Globus pallidus (tissue), 1 donor: ENCODE results near the gene SERPINF2.
A peak's percentile ranks its signal among the peaks of the same experiment; 100 is the strongest.
"Not testable (repeated sequence)": the region's sequence is repeated elsewhere in the genome, so short reads cannot be mapped to it uniquely, and the experiment has no call there.

Source experiments
- DNase-seq: peaks from one replicate; pipeline ENCODE4 v3.0.0-alpha.2; 2015; ENCODE audit warnings: low spot score

Gene SERPINF2

DNA sequence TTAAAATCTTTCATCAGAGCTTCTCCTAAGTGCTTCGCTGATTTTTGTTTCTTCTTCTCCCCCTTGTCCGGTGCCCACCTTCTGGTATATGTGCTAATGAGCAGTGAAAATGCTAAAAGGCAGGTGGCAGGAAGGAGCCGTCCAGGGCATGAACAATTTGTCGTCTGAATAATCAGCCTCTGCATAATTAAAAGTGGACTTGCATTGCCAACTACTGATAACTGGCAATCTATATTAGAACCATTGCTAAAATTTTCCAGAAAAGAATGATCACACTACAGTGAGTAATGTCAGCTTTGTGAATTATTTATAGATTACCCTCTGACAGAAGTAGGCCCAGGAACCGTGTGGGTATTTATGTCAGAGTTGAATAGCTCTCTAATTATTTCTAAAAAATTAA is 47.3 kb downstream of the SERPINF2 start:
- DNase-seq = no peak

DNA sequence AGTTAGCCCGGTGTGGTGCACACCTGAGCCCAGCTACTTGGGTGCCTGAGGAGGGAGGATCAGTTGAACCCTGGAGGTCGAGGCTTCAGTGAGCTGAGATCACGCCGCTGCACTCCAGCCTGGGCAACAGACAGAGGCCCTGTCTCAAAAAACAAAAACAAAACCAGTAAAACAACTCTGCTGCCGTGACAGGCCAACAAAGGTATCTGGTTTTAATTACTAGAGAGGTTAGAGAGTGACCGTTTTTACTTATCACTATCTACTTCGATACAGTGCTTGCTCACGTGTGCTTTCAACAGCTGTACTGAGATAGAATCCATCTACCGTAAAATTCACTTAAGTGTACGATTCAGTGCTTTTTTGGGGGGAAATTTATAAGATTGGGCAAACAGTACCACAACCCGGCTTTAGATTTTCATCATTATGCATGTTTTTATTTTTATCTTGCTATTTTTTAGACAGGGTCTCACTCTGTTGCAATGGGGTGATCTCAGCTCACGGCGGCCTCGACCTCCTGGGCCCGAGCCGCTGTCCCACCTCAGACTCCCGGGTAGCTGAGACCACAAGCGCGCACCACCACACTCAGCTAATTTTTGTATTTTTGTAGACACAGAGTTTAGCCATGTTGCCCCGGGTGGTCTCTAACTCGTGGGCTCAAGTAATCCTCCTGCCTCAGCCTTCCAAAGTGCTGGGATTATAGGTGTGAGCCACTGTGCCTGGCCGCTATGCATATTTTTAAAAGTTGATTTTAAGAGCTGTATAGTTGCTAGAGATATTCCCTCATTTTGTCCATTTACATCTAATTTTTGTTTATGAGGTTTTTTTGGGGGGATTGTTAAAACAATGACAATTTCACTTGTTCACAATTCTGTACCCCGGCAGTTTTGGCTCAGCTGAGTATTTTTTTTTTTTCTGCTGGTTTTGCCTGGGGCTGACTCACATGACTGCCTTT is 50.1 kb downstream of the SERPINF2 start:
- no peak for DNase-seq

DNA sequence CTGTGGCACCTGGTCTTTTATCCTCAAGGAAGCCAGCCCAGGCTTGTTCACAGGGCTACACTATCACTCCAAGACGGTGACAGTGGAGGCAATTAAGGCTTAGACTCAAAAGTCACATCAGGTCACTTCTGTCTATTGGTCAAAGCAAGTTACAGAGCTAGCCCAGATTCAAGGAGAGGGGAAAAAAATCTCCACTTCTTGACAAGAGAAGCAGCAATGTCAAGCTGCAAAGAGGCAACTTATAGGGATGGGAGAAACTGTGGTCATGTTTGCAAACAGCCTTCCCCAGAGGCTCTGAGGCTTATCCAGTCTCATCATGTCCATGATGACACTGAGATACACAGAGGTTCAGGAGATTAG is 50.8 kb downstream of the SERPINF2 start:
- DNase-seq = no peak

DNA sequence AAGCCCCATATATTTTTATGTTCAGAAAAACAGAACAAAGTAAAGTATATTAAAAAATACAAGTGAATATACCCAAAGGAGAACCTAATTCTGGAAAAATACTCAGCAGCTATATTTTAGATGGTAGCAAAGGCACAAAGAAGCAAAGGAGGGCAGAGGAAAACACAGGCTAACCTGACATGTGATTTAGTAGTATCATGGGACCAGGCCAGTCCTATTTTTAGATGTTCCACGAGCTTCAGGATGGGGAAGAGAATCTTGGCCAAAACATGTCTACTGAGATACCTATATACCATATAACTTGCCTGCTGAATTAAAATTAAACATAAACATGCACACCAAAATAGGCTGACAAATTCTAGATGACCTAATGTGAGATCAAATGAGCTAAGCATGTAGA is 54.1 kb downstream of the SERPINF2 start:
- peak; percentile 49 for DNase-seq

DNA sequence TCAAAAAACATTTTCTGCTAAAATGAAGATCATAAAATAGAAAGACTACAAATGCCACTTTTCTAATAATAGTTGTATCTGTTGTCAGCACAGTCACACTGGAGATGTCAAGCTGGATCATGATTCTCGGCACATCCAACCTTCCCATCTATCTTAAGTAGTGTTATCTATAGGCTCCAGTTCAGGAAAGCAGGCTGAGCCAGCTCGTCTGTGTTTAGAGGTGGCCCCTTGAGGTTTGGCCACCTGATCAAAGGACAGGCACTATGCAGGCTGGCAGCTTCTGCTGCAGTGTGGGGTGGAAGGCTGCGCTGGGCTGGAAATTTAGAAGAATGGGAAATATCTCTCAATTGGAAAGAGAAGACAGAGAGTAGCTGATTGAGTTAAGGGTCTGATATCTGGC is 54.7 kb downstream of the SERPINF2 start:
- DNase-seq = no peak

DNA sequence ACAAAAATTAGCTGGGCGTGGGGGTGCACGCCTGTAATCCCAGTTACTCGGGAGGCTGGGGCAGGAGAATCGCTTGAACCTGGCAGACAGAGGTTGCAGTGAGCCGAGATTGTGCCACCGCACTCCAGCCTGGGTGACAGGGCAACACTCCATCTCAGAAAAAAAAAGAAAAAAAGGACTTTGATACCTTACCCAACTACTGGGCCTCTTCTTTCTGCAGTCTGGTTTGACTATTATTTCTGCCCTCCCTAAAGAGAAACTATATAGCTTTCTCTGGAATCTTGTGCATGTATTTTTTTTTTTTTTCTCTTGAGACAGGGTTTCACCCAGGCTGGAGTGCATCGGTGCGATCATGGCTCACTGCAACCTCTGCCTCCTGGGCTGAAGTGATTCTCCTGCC is 55.2 kb downstream of the SERPINF2 start:
- DNase-seq = not testable (repeated sequence)

DNA sequence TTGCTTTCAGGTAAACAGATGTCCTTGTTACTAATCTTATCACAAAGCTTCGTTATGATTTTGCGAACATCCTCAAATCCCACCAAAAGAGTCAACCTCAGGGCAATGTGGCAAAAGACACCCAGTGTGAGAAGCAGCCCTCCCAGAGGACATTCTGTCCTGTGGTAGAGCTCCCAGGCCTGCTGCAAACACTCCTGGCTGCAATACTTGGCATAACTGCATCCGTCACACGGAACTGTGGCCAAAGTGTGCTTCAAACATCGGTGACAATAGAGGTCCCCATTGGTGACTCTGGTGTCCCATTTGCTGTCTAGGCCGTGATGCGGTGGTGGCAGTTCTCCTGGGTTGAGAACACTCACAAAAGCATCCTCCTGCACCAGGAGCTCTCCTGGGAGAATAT is 57.6 kb downstream of the SERPINF2 start:
- no peak for DNase-seq

DNA sequence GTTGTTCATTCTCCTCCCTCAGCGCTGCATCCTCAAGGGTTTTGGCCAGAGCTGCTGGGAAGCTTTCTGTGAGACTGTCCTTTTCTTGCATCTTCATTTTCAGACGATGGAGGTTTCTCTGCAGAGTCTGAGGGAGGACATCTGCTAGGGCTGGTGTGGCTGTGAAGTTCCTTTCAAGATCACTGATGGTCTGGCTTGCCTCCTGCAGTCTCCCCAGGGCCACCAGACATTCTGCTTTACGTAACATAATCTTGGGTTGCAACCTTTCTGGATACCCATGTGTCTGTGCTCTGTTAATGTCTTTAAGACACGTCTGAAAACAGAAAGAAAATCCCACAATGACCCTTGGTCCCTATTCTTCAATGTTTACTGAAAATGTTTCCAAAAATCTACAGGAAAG is 58.0 kb downstream of the SERPINF2 start:
- DNase-seq = no peak

DNA sequence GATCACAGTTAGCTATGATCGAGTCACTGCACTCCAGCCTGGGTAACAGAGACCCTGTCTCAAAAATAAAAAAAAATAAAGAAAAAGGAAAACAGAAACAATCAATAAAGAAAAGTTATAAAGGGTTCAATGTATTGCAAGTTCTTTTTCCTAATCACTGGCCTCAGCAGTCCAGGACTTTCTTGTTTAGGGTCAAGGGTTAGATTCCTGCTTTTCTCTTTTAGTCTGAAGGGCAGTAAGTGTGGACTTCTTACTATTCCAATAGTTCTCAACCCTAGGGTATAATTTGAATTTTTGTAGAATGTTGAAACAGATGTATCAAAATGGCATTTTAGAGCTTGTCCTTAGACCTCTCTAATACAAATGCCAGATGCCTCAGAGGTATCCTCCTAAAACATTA is 59.8 kb downstream of the SERPINF2 start:
- no peak for DNase-seq

DNA sequence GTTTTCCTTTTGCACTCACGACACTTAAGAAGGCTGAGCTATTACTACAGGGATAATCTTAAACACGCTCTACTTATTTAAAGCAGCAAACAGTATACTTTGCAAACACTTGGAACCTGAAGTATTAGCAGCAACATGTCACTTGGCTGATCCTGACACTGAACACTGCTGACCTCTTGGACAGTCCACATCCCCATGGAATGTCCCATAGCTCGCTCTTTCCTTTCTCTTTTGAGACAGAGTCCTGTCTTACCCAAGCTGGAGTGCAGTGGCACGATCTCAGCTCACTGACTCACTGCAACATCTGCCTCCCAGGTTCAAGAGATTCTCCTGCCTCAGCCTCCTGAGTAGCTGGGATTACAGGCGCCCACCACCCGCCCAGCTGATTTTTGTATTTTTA is 60.6 kb downstream of the SERPINF2 start:
- DNase-seq = no peak
